CD14-positive monocyte (primary cell): Measurements from ENCODE around the gene MET. TPM values are rescaled to one million over a fixed set of nuclear protein-coding genes. Genes with fewer than 3 reads are reported as not detected.

Experiments used
- DNase-seq, 3 donors: peaks; one replicate each; pipeline ENCODE4 v3.0.0-alpha.2; 2011 to 2022
- H2AFZ ChIP-seq: 2 replicates; pipeline ENCODE4 v1.6.0; 2012; ENCODE audit warnings: mild to moderate bottlenecking, low read depth, low read length, inconsistent platforms; ENCODE audit not compliant: insufficient read depth, poor library complexity, severe bottlenecking
- H3K27ac ChIP-seq, 2 donors: 1 replicate in 1 of 2; 2 replicates in 1 of 2; pipeline ENCODE4 v1.5.1; 2012 to 2013; ENCODE audit warnings: low read length in 2 of 2, control low read depth in 1 of 2, inconsistent platforms in 1 of 2, low read depth in 1 of 2, mild to moderate bottlenecking in 1 of 2
- H3K27me3 ChIP-seq, 2 donors: one replicate each; pipeline versions ENCODE4 v1.6.0 to v1.6.1; 2011 to 2013; ENCODE audit warnings: low read length in 2 of 2; ENCODE audit not compliant: control insufficient read depth in 2 of 2, insufficient read depth in 2 of 2
- H3K36me3 ChIP-seq, 2 donors: replicated peaks in 1 of 2; 1 replicate in 1 of 2; 2 replicates in 1 of 2; pipeline versions ENCODE4 v1.5.1 to v1.6.1; 2012 to 2013; ENCODE audit warnings: low read length in 2 of 2, control low read depth in 1 of 2, inconsistent platforms in 1 of 2, mild to moderate bottlenecking in 1 of 2; ENCODE audit not compliant: insufficient read depth in 2 of 2, control insufficient read depth in 1 of 2
- H3K4me1 ChIP-seq, 2 donors: 1 replicate in 1 of 2; 2 replicates in 1 of 2; pipeline versions ENCODE4 v1.5.1 to v1.6.1; 2012 to 2013; ENCODE audit warnings: low read length in 2 of 2, control low read depth in 1 of 2, inconsistent platforms in 1 of 2, mild to moderate bottlenecking in 1 of 2, moderate library complexity in 1 of 2; ENCODE audit not compliant: insufficient read depth in 2 of 2, control insufficient read depth in 1 of 2
- H3K4me2 ChIP-seq: replicated peaks from 2 replicates; pipeline ENCODE3; 2012; ENCODE audit warnings: low read length, moderate library complexity, mild to moderate bottlenecking; ENCODE audit not compliant: poor library complexity, severe bottlenecking; ENCODE audit errors: extremely low read depth
- H3K4me3 ChIP-seq, 3 experiments: fragments of 200-600 bp in 1 of 3; sonication (generic) in 1 of 3; replicated peaks in 1 of 3; 1 replicate in 2 of 3; 2 replicates in 1 of 3; pipeline ENCODE4 v1.5.1; 2011 to 2013; ENCODE audit warnings: low read length in 3 of 3, mild to moderate bottlenecking in 3 of 3, control low read depth in 2 of 3, low read depth in 2 of 3, inconsistent platforms in 1 of 3, moderate library complexity in 1 of 3
- H3K79me2 ChIP-seq: 2 replicates; pipeline ENCODE4 v1.6.0; 2012; ENCODE audit warnings: mild to moderate bottlenecking, control low read depth, inconsistent platforms, low read length, moderate library complexity; ENCODE audit not compliant: insufficient read depth
- H3K9ac ChIP-seq: 2 replicates; pipeline ENCODE4 v1.6.0; 2017; ENCODE audit warnings: low read length, mild to moderate bottlenecking; ENCODE audit not compliant: insufficient read depth, poor library complexity, severe bottlenecking
- H3K9me3 ChIP-seq, 2 donors: replicated peaks in 1 of 2; 1 replicate in 1 of 2; 2 replicates in 1 of 2; pipeline versions ENCODE4 v1.5.1 to v1.6.1; 2012 to 2013; ENCODE audit warnings: low read length in 2 of 2, control low read depth in 1 of 2; ENCODE audit not compliant: control insufficient read depth in 1 of 2, insufficient read depth in 1 of 2
- H4K20me1 ChIP-seq: 2 replicates; pipeline ENCODE4 v1.6.0; 2012; ENCODE audit warnings: mild to moderate bottlenecking, low read length, control low read depth, moderate library complexity; ENCODE audit not compliant: insufficient read depth
- H3K27ac Mint-ChIP-seq, 7 donors: one replicate each; pipeline ENCODE4 v1.8.0; 2020; ENCODE audit warnings: mild to moderate bottlenecking in 7 of 7, mixed read lengths in 7 of 7, moderate library complexity in 6 of 7, inconsistent platforms in 2 of 7
- H3K27me3 Mint-ChIP-seq, 3 donors: one replicate each; pipeline ENCODE4 v1.8.0; 2021 to 2022; ENCODE audit warnings: low read depth in 3 of 3, mild to moderate bottlenecking in 3 of 3, mixed read lengths in 3 of 3, moderate library complexity in 3 of 3, inconsistent platforms in 1 of 3
- H3K36me3 Mint-ChIP-seq, 2 donors: one replicate each; pipeline ENCODE4 v1.8.0; 2020; ENCODE audit warnings: mixed read lengths in 2 of 2, inconsistent platforms in 1 of 2, mild to moderate bottlenecking in 1 of 2
- H3K4me1 Mint-ChIP-seq: one replicate; pipeline ENCODE4 v1.8.0; 2020; ENCODE audit warnings: mild to moderate bottlenecking, mixed read lengths
- H3K4me3 Mint-ChIP-seq, 2 donors: one replicate each; pipeline ENCODE4 v1.8.0; 2020; ENCODE audit warnings: mild to moderate bottlenecking in 2 of 2, mixed read lengths in 2 of 2, moderate library complexity in 1 of 2
- H3K9me3 Mint-ChIP-seq, 7 donors: one replicate each; pipeline ENCODE4 v1.8.0; 2020 to 2022; ENCODE audit warnings: mixed read lengths in 7 of 7, mild to moderate bottlenecking in 6 of 7, moderate library complexity in 6 of 7, inconsistent platforms in 2 of 7
- WGBS: methylation state at CpG from one replicate; pipeline ENCODE4 v1.1.5; 2013; ENCODE audit warnings: missing lambda C conversion rate; ENCODE audit not compliant: insufficient coverage; 5-methylcytosine and 5-hydroxymethylcytosine counted together
- intact Hi-C, 2 donors: fragments of 100-400 bp; cut with micrococcal nuclease; formaldehyde crosslinking; loops; one replicate each; pipeline versions ENCODE4 v1.15.0 to v1.15.1; 2023
- polyA plus RNA-seq, 3 donors: library from polyadenylated mRNA; depleted of rRNA in 1 of 3; unstranded in 2 of 3; stranded (reverse) in 1 of 3; fragments of 300-500 nt in 2 of 3; fragments of >200 nt in 1 of 3; fragmentation: Illumina TruSeq in 2 of 3; gene quantifications; 1 replicate in 2 of 3; 2 replicates in 1 of 3; pipeline ENCODE4 v1.2.3, GENCODE V29; 2012 to 2021
- TF ChIP-seq, protein P1 (sequence below): fragments of 200-600 bp; IDR thresholded peaks from one replicate; pipeline ENCODE4 v1.8.0; 2022; ENCODE audit warnings: antibody characterized with exemption, mild to moderate bottlenecking

The MET gene
- polyA plus RNA-seq, 3 donors, result not detected

DNA sequence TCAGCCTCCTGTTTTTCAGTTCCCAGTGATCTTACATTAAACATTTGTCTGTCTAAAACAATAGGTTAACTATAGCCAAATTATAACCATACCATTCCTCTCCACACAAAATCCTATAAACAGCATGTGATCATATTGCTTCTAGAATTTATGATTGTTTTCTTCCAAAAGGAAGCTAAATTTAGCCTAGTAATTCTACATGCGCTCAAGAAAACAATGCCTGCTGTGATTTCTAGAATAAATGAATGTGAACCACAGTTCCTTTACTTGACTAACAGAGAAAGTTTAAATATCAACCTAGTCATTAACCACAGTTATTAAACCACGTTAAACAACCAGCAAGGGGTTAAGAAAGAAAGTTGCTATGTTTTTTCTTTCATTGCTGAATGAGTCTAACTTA is 26.4 kb downstream of the MET start:
- H3K36me3 ChIP-seq, result no peaks in the 10 kb centered on the region
- Mint-ChIP-seq H3K9me3 (no peaks in the 10 kb centered on the region), H3K27me3 (no peaks in the 10 kb centered on the region), H3K27ac (no peak overlapping the region), H3K36me3 (no peaks in the 10 kb centered on the region), H3K4me3 (no peak overlapping the region), H3K4me1 (peaks cover 2% of the 10 kb centered on the region)
- H3K9ac ChIP-seq, result no peak overlapping the region
- H3K4me3 ChIP-seq, result no peak overlapping the region
- no peaks in the 10 kb centered on the region for H3K9me3 ChIP-seq
- intact Hi-C loops, result no loop called here
- H2AFZ ChIP-seq, result no peak overlapping the region
- H3K4me1 ChIP-seq, result peaks cover 0 to 1% of the 10 kb centered on the region in 2 donors
- no peaks in the 10 kb centered on the region for H4K20me1 ChIP-seq
- no peaks in the 10 kb centered on the region for H3K79me2 ChIP-seq
- TF ChIP-seq, protein P1, sequence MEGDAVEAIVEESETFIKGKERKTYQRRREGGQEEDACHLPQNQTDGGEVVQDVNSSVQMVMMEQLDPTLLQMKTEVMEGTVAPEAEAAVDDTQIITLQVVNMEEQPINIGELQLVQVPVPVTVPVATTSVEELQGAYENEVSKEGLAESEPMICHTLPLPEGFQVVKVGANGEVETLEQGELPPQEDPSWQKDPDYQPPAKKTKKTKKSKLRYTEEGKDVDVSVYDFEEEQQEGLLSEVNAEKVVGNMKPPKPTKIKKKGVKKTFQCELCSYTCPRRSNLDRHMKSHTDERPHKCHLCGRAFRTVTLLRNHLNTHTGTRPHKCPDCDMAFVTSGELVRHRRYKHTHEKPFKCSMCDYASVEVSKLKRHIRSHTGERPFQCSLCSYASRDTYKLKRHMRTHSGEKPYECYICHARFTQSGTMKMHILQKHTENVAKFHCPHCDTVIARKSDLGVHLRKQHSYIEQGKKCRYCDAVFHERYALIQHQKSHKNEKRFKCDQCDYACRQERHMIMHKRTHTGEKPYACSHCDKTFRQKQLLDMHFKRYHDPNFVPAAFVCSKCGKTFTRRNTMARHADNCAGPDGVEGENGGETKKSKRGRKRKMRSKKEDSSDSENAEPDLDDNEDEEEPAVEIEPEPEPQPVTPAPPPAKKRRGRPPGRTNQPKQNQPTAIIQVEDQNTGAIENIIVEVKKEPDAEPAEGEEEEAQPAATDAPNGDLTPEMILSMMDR, result no peak
- no CpG with 5 or more reads among the region's 2 CpGs for WGBS
- no peaks in the 10 kb centered on the region for H3K27me3 ChIP-seq
- no peak for DNase-seq
- H3K27ac ChIP-seq, result no peak overlapping the region
- H3K4me2 ChIP-seq, result no peak overlapping the region

DNA sequence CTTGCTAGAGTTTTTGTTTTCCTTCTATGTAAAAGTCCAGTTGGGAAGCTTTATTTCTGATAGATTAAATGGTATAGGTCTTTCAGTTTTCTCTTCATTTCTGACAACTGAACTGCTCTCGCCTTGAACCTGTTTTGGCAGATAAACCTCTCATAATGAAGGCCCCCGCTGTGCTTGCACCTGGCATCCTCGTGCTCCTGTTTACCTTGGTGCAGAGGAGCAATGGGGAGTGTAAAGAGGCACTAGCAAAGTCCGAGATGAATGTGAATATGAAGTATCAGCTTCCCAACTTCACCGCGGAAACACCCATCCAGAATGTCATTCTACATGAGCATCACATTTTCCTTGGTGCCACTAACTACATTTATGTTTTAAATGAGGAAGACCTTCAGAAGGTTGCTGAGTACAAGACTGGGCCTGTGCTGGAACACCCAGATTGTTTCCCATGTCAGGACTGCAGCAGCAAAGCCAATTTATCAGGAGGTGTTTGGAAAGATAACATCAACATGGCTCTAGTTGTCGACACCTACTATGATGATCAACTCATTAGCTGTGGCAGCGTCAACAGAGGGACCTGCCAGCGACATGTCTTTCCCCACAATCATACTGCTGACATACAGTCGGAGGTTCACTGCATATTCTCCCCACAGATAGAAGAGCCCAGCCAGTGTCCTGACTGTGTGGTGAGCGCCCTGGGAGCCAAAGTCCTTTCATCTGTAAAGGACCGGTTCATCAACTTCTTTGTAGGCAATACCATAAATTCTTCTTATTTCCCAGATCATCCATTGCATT is 27.1 kb downstream of the MET start:
- intact Hi-C loops, result no loop called here
- WGBS, result 95% methylated on average over 5 of the region's 12 CpGs
- H4K20me1 ChIP-seq, result no peaks in the 10 kb centered on the region
- H2AFZ ChIP-seq, result no peak overlapping the region
- no peaks in the 10 kb centered on the region for H3K4me1 Mint-ChIP-seq
- no peaks in the 10 kb centered on the region for H3K9me3 Mint-ChIP-seq
- H3K4me2 ChIP-seq, result no peak overlapping the region
- H3K36me3 Mint-ChIP-seq, result no peaks in the 10 kb centered on the region
- H3K4me3 Mint-ChIP-seq, result no peak overlapping the region
- TF ChIP-seq, protein P1, result no peak
- H3K9ac ChIP-seq, result no peak overlapping the region
- H3K36me3 ChIP-seq, result no peaks in the 10 kb centered on the region
- H3K27ac ChIP-seq, result no peak overlapping the region
- no peaks in the 10 kb centered on the region for H3K4me1 ChIP-seq
- no peaks in the 10 kb centered on the region for H3K79me2 ChIP-seq
- no peaks in the 10 kb centered on the region for H3K9me3 ChIP-seq
- no peaks in the 10 kb centered on the region for H3K27me3 Mint-ChIP-seq
- no peak overlapping the region for H3K4me3 ChIP-seq
- H3K27ac Mint-ChIP-seq, result no peak overlapping the region
- H3K27me3 ChIP-seq, result no peaks in the 10 kb centered on the region
- DNase-seq, result no peak
